ENCODE data around the gene AMPH. TPM values are rescaled to one million over a fixed set of nuclear protein-coding genes. Genes with fewer than 3 reads are reported as not detected.
A peak's percentile ranks its signal among the peaks of the same experiment; 100 is the strongest.

AMPH gene
- total RNA-seq, 1 experiment from 2014 or later, result 9.0 TPM

- DNase-seq (ENCODE audit: low spot score) (no peak), ATAC-seq (peak; percentile 98)
- ChIA-PET CTCF (interaction anchor here (0.8 kb wide), 1 partner anchor 66 kb away, joined by 3 read pairs; no protein-coding TSS in a partner anchor), POLR2A (no interaction called here)
- H3K4me3 Mint-ChIP-seq, result no peak overlapping the region
- H3K4me1 Mint-ChIP-seq, result 0 out of 2 replicates have a peak, but pooled peaks cover 4% of the 10 kb centered on the region
- no peak overlapping the region for H3K27ac Mint-ChIP-seq
- no peaks in the 10 kb centered on the region for H3K36me3 Mint-ChIP-seq
- TF ChIP-seq NR1H2 (CRISPR knock-in tag; IDR thresholded peaks at IDR 0.05) (no peak), FOXJ3 (CRISPR knock-in tag; IDR thresholded peaks at IDR 0.05; ENCODE audit: borderline replicate concordance) (no peak), ATF2 (CRISPR knock-in tag; IDR thresholded peaks at IDR 0.05; ENCODE audit: borderline replicate concordance, low read depth) (no peak), NR2C2 (CRISPR knock-in tag; IDR thresholded peaks at IDR 0.05) (no peak), USF1 (CRISPR knock-in tag; IDR thresholded peaks at IDR 0.05) (peak; percentile 93), ZNF219 (CRISPR knock-in tag; IDR thresholded peaks at IDR 0.05; ENCODE audit: borderline replicate concordance) (no peak), ESRRA (CRISPR knock-in tag; IDR thresholded peaks at IDR 0.05; ENCODE audit: borderline replicate concordance) (no peak), ZNF423 (CRISPR knock-in tag; IDR thresholded peaks at IDR 0.05) (no peak), ERG (CRISPR knock-in tag; IDR thresholded peaks at IDR 0.05) (no peak), JUN (CRISPR knock-in tag; IDR thresholded peaks at IDR 0.05) (no peak), USF2 (CRISPR knock-in tag; IDR thresholded peaks at IDR 0.05) (peak; percentile 92)
- H3K9me3 Mint-ChIP-seq, result no peaks in the 10 kb centered on the region
- H3K27me3 Mint-ChIP-seq (ENCODE audit: low read depth), result no peaks in the 10 kb centered on the region
Observed at GRCh38 chr7:38492010-38492409, 139.2 kb downstream of the AMPH start.

- ChIA-PET POLR2A (no interaction called here), CTCF (interaction anchor here (1.7 kb wide), 1 partner anchor 58 kb away, joined by 3 read pairs; no protein-coding TSS in a partner anchor)
- H3K4me1 Mint-ChIP-seq, result no peaks in the 10 kb centered on the region
- no peaks in the 10 kb centered on the region for H3K36me3 Mint-ChIP-seq
- peaks cover 10% of the 10 kb centered on the region for H3K9me3 Mint-ChIP-seq
- no peaks in the 10 kb centered on the region; the same call in 1 of the 2 replicates for H3K27me3 Mint-ChIP-seq (ENCODE audit: low read depth)
- H3K4me3 Mint-ChIP-seq, result no peak overlapping the region
- DNase-seq (ENCODE audit: low spot score) (no peak), ATAC-seq (no peak)
- H3K27ac Mint-ChIP-seq, result no peak overlapping the region
- TF ChIP-seq CTCF (IDR thresholded peaks at IDR 0.05) (no peak), NFE2L1 (CRISPR knock-in tag; IDR thresholded peaks at IDR 0.05) (no peak), AFF4 (CRISPR knock-in tag; IDR thresholded peaks at IDR 0.05; ENCODE audit: borderline replicate concordance) (no peak), PRRX2 (CRISPR knock-in tag; IDR thresholded peaks at IDR 0.05) (no peak), HMGXB4 (CRISPR knock-in tag; IDR thresholded peaks at IDR 0.05) (no peak), RORB (CRISPR knock-in tag; IDR thresholded peaks at IDR 0.05) (no peak), ZNF281 (CRISPR knock-in tag; IDR thresholded peaks at IDR 0.05) (no peak), ZNF423 (CRISPR knock-in tag; IDR thresholded peaks at IDR 0.05) (no peak), ZNF512 (CRISPR knock-in tag; IDR thresholded peaks at IDR 0.05; ENCODE audit: borderline replicate concordance) (no peak)
Observed at GRCh38 chr7:38482521-38482920, 148.7 kb downstream of the AMPH start.
